IMR-90 (cell line): ENCODE results near the gene ABCB9. TPM values are rescaled to one million over a fixed set of nuclear protein-coding genes. Genes with fewer than 3 reads are reported as not detected.

Source experiments
- ATAC-seq: fragments of 200-7000 bp; cut with Tn5 transposase; 2 replicates; pipeline ENCODE4 v1.9.1; 2020; ENCODE audit warnings: low read depth, mild to moderate bottlenecking, moderate library complexity
- BruUV-seq: library from RNA; stranded (reverse); fragments of 400-500 nt; replicated peaks from 2 replicates; lab custom pipeline; 2021; lab: Mats Ljungman, UMichigan
- CTCF ChIA-PET: fragments of 300-600 bp; formaldehyde crosslinking; extraction: SDS; loops from one replicate; lab custom pipeline; 2021; ENCODE audit warnings: antibody characterized with exemption; lab: Yijun Ruan, JAX
- POLR2A ChIA-PET: fragments of 300-600 bp; sonication (Branson Sonifier 250); formaldehyde crosslinking; loops from one replicate; lab custom pipeline; 2022; ENCODE audit warnings: antibody characterized with exemption; ENCODE audit not compliant: unreplicated experiment; lab: Charles Lee
- DNase-seq: peaks from one replicate; pipeline ENCODE4 v3.0.0; 2013
- H2AFZ ChIP-seq: replicated peaks from 2 replicates; pipeline ENCODE3; 2013; ENCODE audit warnings: low read length, mild to moderate bottlenecking; ENCODE audit not compliant: poor library complexity
- H2AK5ac ChIP-seq: 2 replicates; pipeline ENCODE4 v1.6.1; 2013; ENCODE audit warnings: low read depth, low read length, inconsistent platforms
- H2AK9ac ChIP-seq: replicated peaks from 2 replicates; pipeline ENCODE3; 2013; ENCODE audit warnings: mild to moderate bottlenecking, low read depth, low read length, moderate library complexity; ENCODE audit not compliant: poor library complexity
- H2BK120ac ChIP-seq: 2 replicates; pipeline ENCODE4 v1.6.1; 2013; ENCODE audit warnings: low read depth, low read length, inconsistent platforms
- H2BK15ac ChIP-seq: 3 replicates; pipeline ENCODE4 v1.6.1; 2013; ENCODE audit warnings: low read depth, low read length, inconsistent platforms
- H2BK20ac ChIP-seq: 2 replicates; pipeline ENCODE4 v1.6.1; 2013; ENCODE audit warnings: low read depth, mild to moderate bottlenecking, inconsistent platforms, low read length, moderate library complexity
- H2BK5ac ChIP-seq: 2 replicates; pipeline ENCODE4 v1.6.1; 2013; ENCODE audit warnings: mild to moderate bottlenecking, low read depth, low read length, inconsistent platforms; ENCODE audit not compliant: poor library complexity, severe bottlenecking
- H3K14ac ChIP-seq: replicated peaks from 2 replicates; pipeline ENCODE4 v1.6.1; 2013; ENCODE audit warnings: low read depth, low read length, inconsistent platforms
- H3K18ac ChIP-seq: 2 replicates; pipeline ENCODE4 v1.6.1; 2013; ENCODE audit warnings: low read depth, low read length, control low read depth
- H3K23ac ChIP-seq: 2 replicates; pipeline ENCODE4 v1.6.1; 2013; ENCODE audit warnings: low read depth, low read length, inconsistent platforms
- H3K27ac ChIP-seq: 2 replicates; pipeline ENCODE4 v1.5.1; 2013; ENCODE audit warnings: mild to moderate bottlenecking, control low read depth, low read length; ENCODE audit not compliant: insufficient read depth
- H3K27me3 ChIP-seq: 2 replicates; pipeline ENCODE4 v1.6.1; 2013; ENCODE audit warnings: low read length; ENCODE audit not compliant: control insufficient read depth, insufficient read depth
- H3K36me3 ChIP-seq: 2 replicates; pipeline ENCODE4 v1.6.1; 2013; ENCODE audit warnings: low read length, mixed read lengths; ENCODE audit not compliant: control insufficient read depth, insufficient read depth
- H3K4ac ChIP-seq: 2 replicates; pipeline ENCODE4 v1.6.1; 2013; ENCODE audit warnings: low read depth, low read length, inconsistent platforms
- H3K4me1 ChIP-seq: 2 replicates; pipeline ENCODE4 v1.6.1; 2013; ENCODE audit warnings: low read length, mixed read lengths; ENCODE audit not compliant: control insufficient read depth, insufficient read depth
- H3K4me2 ChIP-seq: 2 replicates; pipeline ENCODE4 v1.6.1; 2013; ENCODE audit warnings: low read depth, mild to moderate bottlenecking, control low read depth, low read length, moderate library complexity
- H3K4me3 ChIP-seq: 2 replicates; pipeline ENCODE4 v1.5.1; 2013; ENCODE audit warnings: low read depth, mild to moderate bottlenecking, control low read depth, low read length, moderate library complexity; ENCODE audit not compliant: insufficient read depth
- H3K56ac ChIP-seq: 2 replicates; pipeline ENCODE4 v1.6.1; 2013; ENCODE audit warnings: low read length, inconsistent platforms; ENCODE audit not compliant: insufficient read depth; ENCODE audit errors: extremely low read depth
- H3K79me1 ChIP-seq, 2 experiments: 2 replicates each; pipeline ENCODE4 v1.6.1; 2013; ENCODE audit warnings: low read length in 2 of 2, inconsistent platforms in 1 of 2, low read depth in 1 of 2
- H3K9ac ChIP-seq: 2 replicates; pipeline ENCODE4 v1.6.1; 2013; ENCODE audit warnings: low read depth, low read length, control low read depth
- H3K9me1 ChIP-seq: 2 replicates; pipeline ENCODE4 v1.6.1; 2013; ENCODE audit warnings: low read length, inconsistent platforms; ENCODE audit not compliant: insufficient read depth
- H3K9me3 ChIP-seq: 2 replicates; pipeline ENCODE4 v1.6.1; 2013; ENCODE audit warnings: low read length; ENCODE audit not compliant: control insufficient read depth, insufficient read depth
- H4K20me1 ChIP-seq: 2 replicates; pipeline ENCODE4 v1.6.1; 2013; ENCODE audit warnings: low read length, inconsistent platforms; ENCODE audit not compliant: insufficient read depth
- H4K5ac ChIP-seq: 2 replicates; pipeline ENCODE4 v1.6.1; 2013; ENCODE audit warnings: mild to moderate bottlenecking, low read depth, low read length, control low read depth
- H4K8ac ChIP-seq, 2 experiments: 2 replicates each; pipeline ENCODE4 v1.6.1; 2013; ENCODE audit warnings: low read depth in 2 of 2, low read length in 2 of 2, control low read depth in 1 of 2, inconsistent platforms in 1 of 2
- H4K91ac ChIP-seq: 2 replicates; pipeline ENCODE4 v1.6.1; 2013; ENCODE audit warnings: low read depth, low read length, inconsistent platforms; ENCODE audit not compliant: insufficient read depth
- CTCF ChIP-seq: conservative IDR thresholded peaks from 2 replicates; pipeline ENCODE4 v1.5.1; 2012; ENCODE audit warnings: mild to moderate bottlenecking, low read depth, low read length, improper control_type of control experiment
- WGBS, 2 experiments: methylation state at CpG; one replicate each; pipeline versions ENCODE4 v1.1.5 to v1.1.7; 2013; ENCODE audit warnings: missing lambda C conversion rate in 2 of 2; ENCODE audit not compliant: insufficient read length in 1 of 2; ENCODE audit errors: extremely low coverage in 2 of 2; 5-methylcytosine and 5-hydroxymethylcytosine counted together
- dilution Hi-C: fragments of 300-500 bp; cut with HindIII; formaldehyde crosslinking; loops from one replicate; pipeline ENCODE4 v1.14.3; 2018; ENCODE audit warnings: low sequenced_read_pairs; ENCODE audit not compliant: unreplicated experiment
- in situ Hi-C: fragments of 300-500 bp; cut with MboI; formaldehyde crosslinking; loops from 3 replicates; pipeline ENCODE4 v1.14.3; 2019; ENCODE audit warnings: low sequenced_read_pairs, inconsistent platforms, mixed read lengths
- intact Hi-C: fragments of 100-400 bp; cut with micrococcal nuclease; formaldehyde crosslinking; loops from 2 replicates; pipeline ENCODE4 v1.10.0; 2022
- polyA plus RNA-seq, 3 experiments: library from polyadenylated mRNA; depleted of rRNA; stranded (reverse); fragments of >200 nt; gene quantifications; 2 replicates each; pipeline ENCODE4 v1.2.3, GENCODE V29; 2012; ENCODE audit warnings: low replicate concordance in 1 of 3
- total RNA-seq: library from RNA; depleted of rRNA; stranded (reverse); fragments of >200 nt; gene quantifications from 2 replicates; pipeline ENCODE4 v1.2.3, GENCODE V29; 2012

Gene ABCB9
- total and polyA plus RNA-seq, 2 of the 4 experiments (the other 2 are of a cell fraction) = 5.6 to 8.3 TPM

DNA sequence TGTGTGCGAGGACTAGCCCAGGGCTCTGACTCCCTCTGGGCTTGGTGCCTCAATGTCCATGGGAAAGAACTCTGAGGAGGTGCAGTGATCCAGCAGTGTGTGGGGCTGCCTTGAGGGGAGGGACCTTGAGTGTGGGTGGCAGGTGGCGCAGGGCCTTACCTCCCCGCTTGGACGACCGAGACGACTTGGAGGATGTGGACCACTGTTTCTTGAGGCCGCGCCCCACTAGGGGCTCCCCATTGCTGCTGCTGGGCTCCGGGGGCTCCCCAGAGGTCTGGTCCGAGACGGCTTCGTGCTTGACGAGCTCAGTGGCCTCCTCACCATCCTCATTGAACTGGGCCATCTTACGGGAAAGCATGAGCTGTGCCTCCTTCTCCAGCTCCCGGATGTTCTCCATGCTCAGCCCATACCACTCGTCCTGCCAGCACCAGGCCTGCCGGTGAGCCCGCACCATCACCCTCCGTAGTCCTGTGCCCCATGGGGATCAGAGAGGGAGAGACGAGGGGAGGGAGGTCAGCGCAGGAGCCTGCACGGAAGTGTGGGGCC, 38.9 kb upstream of the ABCB9 start:
- no TSS peak for BruUV-seq
- Histone ChIP-seq H2AFZ (no peak overlapping the region), H3K18ac (no peak overlapping the region), H4K8ac (no peak overlapping the region), H3K27ac (no peak overlapping the region), H3K14ac (no peak overlapping the region), H4K91ac (no peak overlapping the region), H3K4me2 (no peak overlapping the region), H3K4me1 (0 out of 2 replicates have a peak, but pooled peaks cover 3% of the 10 kb centered on the region), H2AK5ac (no peak overlapping the region), H3K27me3 (no peaks in the 10 kb centered on the region), H3K9ac (no peak overlapping the region), H3K9me3 (no peaks in the 10 kb centered on the region), H3K23ac (no peak overlapping the region), H3K9me1 (peaks cover 10% of the 10 kb centered on the region; the same call in 1 of the 2 replicates), H2BK20ac (no peak overlapping the region), H3K56ac (no peak overlapping the region), H2BK15ac (no peak overlapping the region), H2AK9ac (no peak overlapping the region), H3K4ac (no peak overlapping the region), H2BK120ac (no peak overlapping the region), H3K4me3 (no peak overlapping the region), H2BK5ac (no peak overlapping the region), H3K36me3 (peaks cover 28% of the 10 kb centered on the region; the same call in 1 of the 2 replicates), H4K5ac (no peak overlapping the region), H4K20me1 (no peaks in the 10 kb centered on the region), H3K79me1 (no peaks in the 10 kb centered on the region)
- in situ Hi-C loops = no loop called here
- ATAC-seq = no peak
- WGBS, 2 experiments = 94% methylated on average over 8 of the region's 22 CpGs; no CpG with 5 or more reads in 1 of the 2 experiments
- intact Hi-C loops = no loop called here
- dilution Hi-C loops = no loop called here
- CTCF ChIA-PET = no interaction called here
- POLR2A ChIA-PET = no interaction called here
- TF ChIP-seq CTCF = no peak
- no peak for DNase-seq
